HepG2 (cell line): Measurements from ENCODE around the gene ZNF184. TPM values are rescaled to one million over a fixed set of nuclear protein-coding genes. Genes with fewer than 3 reads are reported as not detected.

Source experiments
- ATAC-seq: fragments of 200-7000 bp; cut with Tn5 transposase; 3 replicates; pipeline ENCODE4 v1.9.1; 2020; ENCODE audit warnings: mild to moderate bottlenecking, moderate library complexity
- BruUV-seq: library from RNA; stranded (reverse); fragments of 400-500 nt; replicated peaks from 2 replicates; lab custom pipeline; 2021; lab: Mats Ljungman, UMichigan
- CTCF ChIA-PET: fragments of 300-600 bp; formaldehyde crosslinking; extraction: SDS; loops from one replicate; lab custom pipeline; 2021; ENCODE audit warnings: low total read pairs, inconsistent platforms, low intra/inter-chr PET ratio; lab: Yijun Ruan, JAX
- POLR2A ChIA-PET: fragments of 350-600 bp; sonication (Branson Sonifier 250); formaldehyde crosslinking; loops from one replicate; lab custom pipeline; 2020; ENCODE audit warnings: antibody characterized with exemption, inconsistent platforms; lab: Yijun Ruan, JAX
- DNase-seq: peaks from one replicate; pipeline ENCODE4 v3.0.0-alpha.2; 2015; ENCODE audit warnings: low spot score
- FAIRE-seq: peaks from 3 replicates; lab custom pipeline; 2011; peaks lifted over from hg19 to GRCh38; lab: Jason Lieb, UNC
- H2AFZ ChIP-seq: one replicate; pipeline ENCODE4 v1.6.1; 2011; ENCODE audit warnings: low read length, inconsistent platforms
- H3K27ac ChIP-seq: fragments of 300-600 bp; 3 replicates; pipeline ENCODE4 v1.8.0; 2011; ENCODE audit warnings: mixed run types, mild to moderate bottlenecking, mixed read lengths, low read length, inconsistent platforms; ENCODE audit not compliant: insufficient read depth; ENCODE audit errors: extremely low read length
- H3K27me3 ChIP-seq, 2 experiments: fragments of 200-600 bp in 1 of 2; 2 replicates in 1 of 2; 3 replicates in 1 of 2; pipeline versions ENCODE4 v1.6.0 to v1.8.0; 2011; ENCODE audit warnings: low read length in 2 of 2, mild to moderate bottlenecking in 2 of 2, moderate library complexity in 2 of 2, inconsistent platforms in 1 of 2; ENCODE audit not compliant: insufficient read depth in 2 of 2, control insufficient read depth in 1 of 2
- H3K36me3 ChIP-seq, 2 experiments: fragments of 200-600 bp in 1 of 2; replicated peaks in 1 of 2; 2 replicates in 1 of 2; 3 replicates in 1 of 2; pipeline versions ENCODE4 v1.5.1 to v1.8.0; 2011; ENCODE audit warnings: low read length in 2 of 2, inconsistent platforms in 1 of 2; ENCODE audit not compliant: insufficient read depth in 2 of 2, control insufficient read depth in 1 of 2
- H3K4me1 ChIP-seq: 2 replicates; pipeline ENCODE4 v1.5.1; 2012; ENCODE audit warnings: low read length, inconsistent platforms; ENCODE audit not compliant: insufficient read depth
- H3K4me2 ChIP-seq: 2 replicates; pipeline ENCODE4 v1.6.0; 2011; ENCODE audit warnings: low read depth, low read length, inconsistent platforms
- H3K4me3 ChIP-seq, 3 experiments: fragments of 200-600 bp in 1 of 3; sonication (generic), shearing (Covaris generic) in 1 of 3; replicated peaks in 1 of 3; 2 replicates each; pipeline ENCODE4 v1.5.1; 2011 to 2016; ENCODE audit warnings: low read length in 3 of 3, inconsistent platforms in 2 of 3, low read depth in 2 of 3, mild to moderate bottlenecking in 2 of 3, control low read depth in 1 of 3, mixed read lengths in 1 of 3; ENCODE audit not compliant: insufficient read depth in 1 of 3
- H3K79me2 ChIP-seq: one replicate; pipeline ENCODE4 v1.6.1; 2011; ENCODE audit warnings: low read length, inconsistent platforms; ENCODE audit not compliant: insufficient read depth
- H3K9ac ChIP-seq: 2 replicates; pipeline ENCODE4 v1.6.0; 2011; ENCODE audit warnings: mild to moderate bottlenecking, low read depth, low read length, inconsistent platforms; ENCODE audit not compliant: insufficient read depth
- H3K9me3 ChIP-seq: 2 replicates; pipeline ENCODE4 v1.5.1; 2012; ENCODE audit warnings: mild to moderate bottlenecking, low read length
- H4K20me1 ChIP-seq: 2 replicates; pipeline ENCODE4 v1.6.0; 2011; ENCODE audit warnings: inconsistent platforms, mild to moderate bottlenecking, low read length, moderate library complexity; ENCODE audit not compliant: insufficient read depth
- ATM ChIP-seq: fragments of 450-650 bp; IDR thresholded peaks from 2 replicates; pipeline ENCODE4 v1.7.1; 2017; ENCODE audit warnings: mild to moderate bottlenecking, borderline replicate concordance
- KLF6 ChIP-seq: IDR thresholded peaks from 2 replicates; pipeline ENCODE4 v1.8.0; 2016; ENCODE audit warnings: missing biosample characterization, missing genetic modification reagents
- MAFF ChIP-seq: IDR thresholded peaks from 2 replicates; pipeline ENCODE4 v1.6.1; 2011; ENCODE audit warnings: low read depth, low read length, improper control_type of control experiment
- MAFK ChIP-seq, 2 experiments: IDR thresholded peaks in 1 of 2; conservative IDR thresholded peaks in 1 of 2; 2 replicates each; pipeline ENCODE4 v1.6.1; 2011; ENCODE audit warnings: improper control_type of control experiment in 2 of 2, low read length in 2 of 2
- MTA3 ChIP-seq: sonication (generic); formaldehyde crosslinking; IDR thresholded peaks from 2 replicates; pipeline ENCODE4 v1.4.0; 2020; ENCODE audit warnings: missing genetic modification reagents
- SPEN ChIP-seq: sonication (generic); formaldehyde crosslinking; IDR thresholded peaks from 2 replicates; pipeline ENCODE4 v1.5.1; 2020; ENCODE audit warnings: low read depth, mild to moderate bottlenecking, missing genetic modification reagents
- ZNF343 ChIP-seq: sonication (generic); formaldehyde crosslinking; IDR thresholded peaks from 2 replicates; pipeline ENCODE4 v1.4.0; 2020; ENCODE audit warnings: mild to moderate bottlenecking, missing genetic modification reagents
- ZNF7 ChIP-seq: IDR thresholded peaks from 2 replicates; pipeline ENCODE4 v1.6.1; 2016; ENCODE audit warnings: missing biosample characterization, missing genetic modification reagents
- ZNF770 ChIP-seq: sonication (generic); formaldehyde crosslinking; IDR thresholded peaks from 2 replicates; pipeline ENCODE4 v1.5.0; 2020; ENCODE audit warnings: mild to moderate bottlenecking, missing genetic modification reagents
- WGBS: methylation state at CpG from one replicate; pipeline ENCODE4 v1.1.6; 2017; ENCODE audit warnings: low lambda C conversion rate; 5-methylcytosine and 5-hydroxymethylcytosine counted together
- in situ Hi-C: cut with HindIII; loops from 2 replicates; pipeline ENCODE4 v1.10.0; 2017; ENCODE audit warnings: low pct_unique_long_range_greater_than_20kb; ENCODE audit not compliant: extremely low pct_ligation_motif_present
- intact Hi-C: fragments of 100-400 bp; cut with micrococcal nuclease; formaldehyde crosslinking; loops from one replicate; pipeline ENCODE4 v1.10.0; 2022; ENCODE audit not compliant: unreplicated experiment
- polyA plus RNA-seq, 8 experiments: library from polyadenylated mRNA; depleted of rRNA in 3 of 8; stranded (reverse) in 7 of 8; unstranded in 1 of 8; fragments of >200 nt; fragmentation: Illumina TruSeq in 4 of 8; extraction: Trizol in 4 of 8; gene quantifications; 2 replicates each; pipeline versions ENCODE4 v1.2.1 to v1.2.3, GENCODE V29; 2011 to 2016; ENCODE audit warnings: low read depth in 4 of 8, missing spikeins in 1 of 8, mixed read lengths in 1 of 8; ENCODE audit not compliant: insufficient read depth in 1 of 8
- total RNA-seq, 5 experiments: library from RNA; depleted of rRNA; stranded (reverse); fragments of >200 nt; fragmentation: Illumina TruSeq; extraction: Trizol; gene quantifications; 2 replicates each; pipeline ENCODE4 v1.2.3, GENCODE V29; 2016; ENCODE audit warnings: low read depth in 1 of 5

The ZNF184 gene
- total and polyA plus RNA-seq, 2 of the 13 experiments (the other 11 are each of a cell fraction or from before 2014, with no cell fraction given) = 2.1 to 10.1 TPM

- no peak overlapping the region for H3K9ac ChIP-seq
- ATAC-seq = no peak
- no peak for DNase-seq
- no peaks in the 10 kb centered on the region for H4K20me1 ChIP-seq
- no peaks in the 10 kb centered on the region for H3K36me3 ChIP-seq
- no peaks in the 10 kb centered on the region; a peak in 1 of 5 replicates for H3K27me3 ChIP-seq
- intact Hi-C loops = loop anchor here (10.0 kb wide), 1 partner anchor 921 kb away; no protein-coding TSS in a partner anchor
- WGBS = 71% methylated on average over 1 of the region's 1 CpG
- H3K79me2 ChIP-seq = no peaks in the 10 kb centered on the region
- H3K4me3 ChIP-seq = no peak overlapping the region
- peak; percentile 33; the same call in 1 of the 2 replicates for TF ChIP-seq MAFF
- TF ChIP-seq MTA3 (CRISPR knock-in tag) = no peak
- peak in 1 of 2 experiments; percentile 54; a peak in 2 of 4 replicates for TF ChIP-seq MAFK (conservative IDR thresholded peaks at IDR 0.05 in 1 of 2, IDR thresholded peaks at IDR 0.05 in 1 of 2; ENCODE audit: low read length in 2 of 2)
- TF ChIP-seq ZNF770 (CRISPR knock-in tag) = peak; percentile 58
- no TSS peak for BruUV-seq
- ChIA-PET CTCF (no interaction called here), POLR2A (no interaction called here)
- no peak overlapping the region for H3K27ac ChIP-seq
- no peak for FAIRE-seq
- H2AFZ ChIP-seq = no peak overlapping the region
- peaks cover 35% of the 10 kb centered on the region for H3K4me1 ChIP-seq
- no peak overlapping the region for H3K4me2 ChIP-seq
- in situ Hi-C loops = no loop called here
- H3K9me3 ChIP-seq = no peaks in the 10 kb centered on the region
These were observed 3.2 kb upstream of the ZNF184 start for GRCh38 chr6:27476090-27476489.

- 90% methylated on average over 3 of the region's 3 CpGs for WGBS
- Histone ChIP-seq H3K4me2 (no peak overlapping the region), H3K36me3 (no peaks in the 10 kb centered on the region), H3K9ac (no peak overlapping the region), H3K9me3 (no peaks in the 10 kb centered on the region), H4K20me1 (no peaks in the 10 kb centered on the region), H3K4me3 (no peak overlapping the region), H3K4me1 (peaks cover 40% of the 10 kb centered on the region), H3K27ac (no peak overlapping the region), H2AFZ (no peak overlapping the region), H3K79me2 (peaks cover 3% of the 10 kb centered on the region), H3K27me3 (no peaks in the 10 kb centered on the region; a peak in 1 of 5 replicates)
- TSS peak; percentile 58 for BruUV-seq
- CTCF ChIA-PET = no interaction called here
- DNase-seq (no peak), FAIRE-seq (no peak), ATAC-seq (no peak)
- in situ Hi-C loops = no loop called here
- POLR2A ChIA-PET = interaction anchor here (2.3 kb wide), 1 partner anchor 21 kb away, joined by 13 read pairs; no protein-coding TSS in a partner anchor
- intact Hi-C loops = loop anchor here (5.0 to 10.0 kb wide), 2 partner anchors 118 to 920 kb away; no protein-coding TSS in a partner anchor
- TF ChIP-seq ZNF343 (CRISPR knock-in tag) (no peak), KLF6 (CRISPR knock-in tag) (no peak), ZNF7 (peak; percentile 99), SPEN (no peak), ATM (no peak)
These were observed 1.8 kb upstream of the ZNF184 start for GRCh38 chr6:27474672-27475071.
